GM19372 (cell line): ENCODE results near the gene GARNL3.

Experiments
- ATAC-seq: cut with Tn5 transposase; IDR thresholded peaks from one replicate; pipeline ENCODE4 v1.9.1; 2021; ENCODE audit warnings: mild to moderate bottlenecking, low read depth, moderate library complexity; ENCODE audit not compliant: unreplicated experiment

Gene GARNL3

GRCh38 chr9:127305838-127306226 lies 41.3 kb downstream of the GARNL3 start:
- ATAC-seq = no peak

GRCh38 chr9:127307802-127308201 lies 43.2 kb downstream of the GARNL3 start:
- ATAC-seq = no peak

GRCh38 chr9:127308652-127309434 lies 44.3 kb downstream of the GARNL3 start:
- no peak for ATAC-seq

- ATAC-seq = no peak
These were observed 45.1 kb downstream of the GARNL3 start for GRCh38 chr9:127309715-127310114.

- no peak for ATAC-seq
These were observed 46.7 kb downstream of the GARNL3 start for GRCh38 chr9:127311239-127311741.

GRCh38 chr9:127313042-127313560 lies 48.5 kb downstream of the GARNL3 start:
- ATAC-seq = no peak

GRCh38 chr9:127314911-127315310 lies 50.3 kb downstream of the GARNL3 start:
- no peak for ATAC-seq

- ATAC-seq = no peak
These were observed 52.2 kb downstream of the GARNL3 start for GRCh38 chr9:127316586-127317323.

- ATAC-seq = no peak
These were observed 54.1 kb downstream of the GARNL3 start for GRCh38 chr9:127318651-127319167.

- no peak for ATAC-seq
These were observed 55.0 kb downstream of the GARNL3 start for GRCh38 chr9:127319366-127320114.

- ATAC-seq = no peak
These were observed 55.5 kb downstream of the GARNL3 start for GRCh38 chr9:127320115-127320378.

GRCh38 chr9:127323393-127323792 lies 58.8 kb downstream of the GARNL3 start:
- ATAC-seq = no peak

GRCh38 chr9:127330501-127330900 lies 65.9 kb downstream of the GARNL3 start:
- no peak for ATAC-seq

GRCh38 chr9:127333221-127334064 lies 68.9 kb downstream of the GARNL3 start:
- no peak for ATAC-seq

GRCh38 chr9:127334725-127335124 lies 70.2 kb downstream of the GARNL3 start:
- no peak for ATAC-seq

GRCh38 chr9:127336086-127336485 lies 71.5 kb downstream of the GARNL3 start:
- ATAC-seq = no peak

GRCh38 chr9:127336506-127337352 lies 72.2 kb downstream of the GARNL3 start:
- ATAC-seq = no peak

- ATAC-seq = no peak
These were observed 76.1 kb downstream of the GARNL3 start for GRCh38 chr9:127340721-127341120.

GRCh38 chr9:127341152-127341551 lies 76.6 kb downstream of the GARNL3 start:
- no peak for ATAC-seq
